Suppressor macrophage treated with lipopolysaccharide for 1 hour (primary cell): Measurements from ENCODE around the gene LRP1B.
"Not testable (repeated sequence)": the region's sequence is repeated elsewhere in the genome, so short reads cannot be mapped to it uniquely, and the experiment has no call there.

Source experiments
- DNase-seq, 3 donors: peaks; one replicate each; pipeline ENCODE4 v3.0.0-alpha.2; 2020 to 2022

LRP1B gene

GRCh38 chr2:140990416-140990815, 1140.4 kb downstream of the LRP1B start:
- DNase-seq = no peak

- no peak for DNase-seq
Measured at GRCh38 chr2:140988597-140988996, 1142.2 kb downstream of the LRP1B start.

GRCh38 chr2:140986456-140986855, 1144.4 kb downstream of the LRP1B start:
- DNase-seq = no peak

- DNase-seq = peak in 1 of 3 donors; percentile 10
Measured at GRCh38 chr2:140975237-140975636, 1155.6 kb downstream of the LRP1B start.

GRCh38 chr2:140972724-140973123, 1158.1 kb downstream of the LRP1B start:
- no peak for DNase-seq

- DNase-seq = not testable (repeated sequence)
Measured at GRCh38 chr2:140964324-140964723, 1166.5 kb downstream of the LRP1B start.

GRCh38 chr2:140949932-140950331, 1180.9 kb downstream of the LRP1B start:
- no peak for DNase-seq

GRCh38 chr2:140947236-140947635, 1183.6 kb downstream of the LRP1B start:
- no peak for DNase-seq

- no peak for DNase-seq
Measured at GRCh38 chr2:140943867-140944266, 1186.9 kb downstream of the LRP1B start.

GRCh38 chr2:140942284-140942683, 1188.5 kb downstream of the LRP1B start:
- no peak for DNase-seq

GRCh38 chr2:140929849-140930248, 1201.0 kb downstream of the LRP1B start:
- DNase-seq = peak in 1 of 3 donors; percentile 35

GRCh38 chr2:140918426-140918825, 1212.4 kb downstream of the LRP1B start:
- DNase-seq = no peak

- DNase-seq = no peak
Measured at GRCh38 chr2:140916410-140916809, 1214.4 kb downstream of the LRP1B start.

GRCh38 chr2:140910683-140911082, 1220.1 kb downstream of the LRP1B start:
- no peak for DNase-seq

- DNase-seq = no peak
Measured at GRCh38 chr2:140905083-140905781, 1225.6 kb downstream of the LRP1B start.

GRCh38 chr2:140895378-140895777, 1235.4 kb downstream of the LRP1B start:
- DNase-seq = no peak

GRCh38 chr2:140893685-140894084, 1237.1 kb downstream of the LRP1B start:
- DNase-seq = no peak

- DNase-seq = no peak
Measured at GRCh38 chr2:140892911-140893637, 1237.7 kb downstream of the LRP1B start.

- no peak for DNase-seq
Measured at GRCh38 chr2:140892436-140892835, 1238.4 kb downstream of the LRP1B start.

- no peak for DNase-seq
Measured at GRCh38 chr2:140891614-140892212, 1239.1 kb downstream of the LRP1B start.

- DNase-seq = no peak
Measured at GRCh38 chr2:140882671-140883620, 1247.9 kb downstream of the LRP1B start.

GRCh38 chr2:140880573-140880972, 1250.2 kb downstream of the LRP1B start:
- DNase-seq = no peak

GRCh38 chr2:140876015-140876414, 1254.8 kb downstream of the LRP1B start:
- DNase-seq = no peak
